GM12878 (cell line): ENCODE data around the gene PCYOX1L. TPM values are rescaled to one million over a fixed set of nuclear protein-coding genes. Genes with fewer than 3 reads are reported as not detected.
"Not testable (repeated sequence)": the region's sequence is repeated elsewhere in the genome, so short reads cannot be mapped to it uniquely, and the experiment has no call there.

Experiments
- ATAC-seq: fragments of 200-7000 bp; cut with Tn5 transposase; 3 replicates; pipeline ENCODE4 v1.9.1; 2020; ENCODE audit warnings: mild to moderate bottlenecking, moderate library complexity
- BruUV-seq: library from RNA; stranded (reverse); fragments of 400-500 nt; replicated peaks from 2 replicates; lab custom pipeline; 2021; lab: Mats Ljungman, UMichigan
- CTCF ChIA-PET: fragments of 300-600 bp; sonication (Branson Sonifier 250); formaldehyde crosslinking; extraction: SDS; loops from one replicate; lab custom pipeline; 2021; ENCODE audit warnings: inconsistent platforms; lab: Yijun Ruan, JAX
- POLR2A ChIA-PET: fragments of 350-600 bp; formaldehyde crosslinking; extraction: SDS; loops from one replicate; lab custom pipeline; 2021; ENCODE audit warnings: inconsistent platforms; lab: Charles Lee
- RAD21 ChIA-PET: fragments of 300-600 bp; sonication (Branson Sonifier 250); formaldehyde crosslinking; loops from one replicate; lab custom pipeline; 2023; ENCODE audit warnings: antibody characterized with exemption; ENCODE audit not compliant: unreplicated experiment; lab: Charles Lee
- SMC1A ChIA-PET: fragments of 300-600 bp; sonication (Branson Sonifier 250); formaldehyde crosslinking; loops from one replicate; lab custom pipeline; 2023; ENCODE audit not compliant: unreplicated experiment, uncharacterized antibody; lab: Charles Lee
- DNase-seq: peaks from one replicate; pipeline ENCODE4 v3.0.0-alpha.2; 2011; ENCODE audit warnings: low read depth, low spot score
- FAIRE-seq: peaks from 3 replicates; lab custom pipeline; 2011; peaks lifted over from hg19 to GRCh38; lab: Jason Lieb, UNC
- H2AFZ ChIP-seq: 2 replicates; pipeline ENCODE4 v1.6.0; 2011; ENCODE audit warnings: low read depth, low read length, control low read depth; ENCODE audit not compliant: control insufficient read depth
- H3K27ac ChIP-seq: 2 replicates; pipeline ENCODE4 v1.5.1; 2011; ENCODE audit warnings: control low read depth; ENCODE audit not compliant: control insufficient read depth, insufficient read depth
- H3K27me3 ChIP-seq, 2 experiments: replicated peaks in 1 of 2; 2 replicates each; pipeline versions ENCODE4 v1.6.0 to v1.6.1; 2011; ENCODE audit warnings: low read length in 1 of 2; ENCODE audit not compliant: control insufficient read depth in 2 of 2, insufficient read depth in 2 of 2
- H3K36me3 ChIP-seq, 2 experiments: 2 replicates each; pipeline ENCODE4 v1.5.1; 2011; ENCODE audit warnings: low read length in 1 of 2; ENCODE audit not compliant: control insufficient read depth in 2 of 2, insufficient read depth in 2 of 2
- H3K4me1 ChIP-seq: 2 replicates; pipeline ENCODE4 v1.6.1; 2011; ENCODE audit warnings: mild to moderate bottlenecking, low read length, moderate library complexity, mixed read lengths; ENCODE audit not compliant: control insufficient read depth, insufficient read depth
- H3K4me2 ChIP-seq: 2 replicates; pipeline ENCODE4 v1.6.0; 2011; ENCODE audit warnings: control low read depth; ENCODE audit not compliant: control insufficient read depth, insufficient read depth
- H3K4me3 ChIP-seq: fragments of 200-600 bp; sonication (generic); 2 replicates; pipeline ENCODE4 v1.5.1; 2016
- H3K79me2 ChIP-seq: 2 replicates; pipeline ENCODE4 v1.6.0; 2011; ENCODE audit warnings: low read length; ENCODE audit not compliant: control insufficient read depth, insufficient read depth
- H3K9ac ChIP-seq: 2 replicates; pipeline ENCODE4 v1.8.0; 2011; ENCODE audit warnings: low read length, control low read depth, mixed read lengths; ENCODE audit not compliant: control insufficient read depth, insufficient read depth
- H3K9me3 ChIP-seq: replicated peaks from 3 replicates; pipeline ENCODE4 v1.5.1; 2011; ENCODE audit warnings: mild to moderate bottlenecking, low read length; ENCODE audit not compliant: control insufficient read depth, insufficient read depth
- H4K20me1 ChIP-seq: 2 replicates; pipeline ENCODE4 v1.6.0; 2011; ENCODE audit not compliant: control insufficient read depth, insufficient read depth
- IRF3 ChIP-seq: fragments of 450-650 bp; IDR thresholded peaks from 2 replicates; pipeline ENCODE4 v1.6.1; 2014; ENCODE audit warnings: mild to moderate bottlenecking
- KAT2A ChIP-seq: conservative IDR thresholded peaks from 2 replicates; pipeline ENCODE4 v1.6.1; 2011; ENCODE audit warnings: low read depth, low read length; ENCODE audit not compliant: control insufficient read depth
- SIX5 ChIP-seq: IDR thresholded peaks from 2 replicates; pipeline ENCODE4 v1.6.1; 2011; ENCODE audit warnings: mild to moderate bottlenecking, low read depth, low read length, moderate library complexity; ENCODE audit not compliant: severe bottlenecking
- WGBS: methylation state at CpG from one replicate; pipeline ENCODE4 v1.1.6; 2016; ENCODE audit warnings: low lambda C conversion rate; ENCODE audit not compliant: insufficient replicate concordance, insufficient coverage; ENCODE audit errors: missing lambda C conversion rate; 5-methylcytosine and 5-hydroxymethylcytosine counted together
- in situ Hi-C: fragments of 300-500 bp; cut with MboI; formaldehyde crosslinking; loops from 9 replicates; pipeline ENCODE4 v1.14.3; 2018; ENCODE audit warnings: mixed read lengths
- intact Hi-C: fragments of 100-400 bp; cut with micrococcal nuclease; formaldehyde crosslinking; loops from one replicate; pipeline ENCODE4 v1.14.2; 2022; ENCODE audit not compliant: unreplicated experiment
- polyA plus RNA-seq, 11 experiments: library from polyadenylated mRNA; depleted of rRNA in 4 of 11; unstranded in 6 of 11; stranded (reverse) in 5 of 11; fragments of >200 nt; fragmentation: Nextera tagmentation in 4 of 11; fragmentation: Illumina TruSeq in 1 of 11; extraction: Ambion mirVana in 4 of 11; extraction: Trizol in 1 of 11; gene quantifications; 1 replicate in 1 of 11; 2 replicates in 10 of 11; pipeline versions ENCODE4 v1.2.1 to v1.2.3, GENCODE V29; 2011 to 2016; ENCODE audit warnings: inconsistent platforms in 2 of 11, missing spikeins in 2 of 11, low read depth in 1 of 11
- total RNA-seq, 4 experiments: library from RNA; depleted of rRNA in 3 of 4; stranded (reverse); fragments of >200 nt in 3 of 4; fragmentation: Illumina TruSeq in 1 of 4; extraction: Trizol in 1 of 4; gene quantifications; 2 replicates each; pipeline versions ENCODE4 v1.2.1 to v1.2.3, GENCODE V29; 2013 to 2021

Gene PCYOX1L
- total and polyA plus RNA-seq, 10 of the 15 experiments (the other 5 are each of a cell fraction or from before 2014, with no cell fraction given) = 2.9 to 17.0 (median 12.9) TPM

- TF ChIP-seq IRF3 = no peak
- TF ChIP-seq KAT2A = no peak
- TF ChIP-seq SIX5 = no peak
Measured at GRCh38 chr5:149389552-149390495, 32.0 kb downstream of the PCYOX1L start (continued).

- H3K4me1 ChIP-seq, in situ Hi-C loops, H3K36me3 ChIP-seq, intact Hi-C loops, H4K20me1 ChIP-seq, H3K4me2 ChIP-seq, H3K9me3 ChIP-seq, BruUV-seq, DNase-seq, FAIRE-seq, H3K79me2 ChIP-seq, ATAC-seq, H3K4me3 ChIP-seq, H3K27ac ChIP-seq, H2AFZ ChIP-seq, H3K9ac ChIP-seq, H3K27me3 ChIP-seq: not testable (repeated sequence)
- WGBS = 3% methylated on average over 6 of the region's 6 CpGs
- ChIA-PET POLR2A (interaction anchor here (0.6 kb wide), 1 partner anchor 200 kb away, joined by 3 read pairs; no protein-coding TSS in a partner anchor), SMC1A (interaction anchor here (0.8 to 2.3 kb wide), 7 partner anchors 40 to 228 kb away, joined by 3 to 5 read pairs (median 3); no protein-coding TSS in a partner anchor), RAD21 (interaction anchor here (1.6 kb wide), 1 partner anchor 9 kb away, joined by 4 read pairs; no protein-coding TSS in a partner anchor), CTCF (interaction anchor here (0.7 to 12.8 kb wide), 7 partner anchors 9 to 174 kb away, joined by 3 to 137 read pairs (median 5); no protein-coding TSS in a partner anchor)
Measured at GRCh38 chr5:149391076-149391475, 33.2 kb downstream of the PCYOX1L start.
